Ectodermal cell (in vitro differentiated cells): ENCODE results near the gene PIK3C2A.
"Not testable (repeated sequence)": the region's sequence is repeated elsewhere in the genome, so short reads cannot be mapped to it uniquely, and the experiment has no call there.

Experiments used
- H3K27ac ChIP-seq: 2 replicates; pipeline ENCODE4 v1.7.0; 2013; ENCODE audit warnings: mild to moderate bottlenecking, low read depth, low read length; ENCODE audit not compliant: insufficient read depth, poor library complexity, severe bottlenecking
- H3K27me3 ChIP-seq: 2 replicates; pipeline ENCODE4 v1.7.0; 2013; ENCODE audit warnings: mild to moderate bottlenecking, low read length; ENCODE audit not compliant: insufficient read depth, control insufficient read depth, poor library complexity, severe bottlenecking
- H3K36me3 ChIP-seq: one replicate; pipeline ENCODE4 v1.7.0; 2013; ENCODE audit warnings: low read length; ENCODE audit not compliant: control insufficient read depth, insufficient read depth
- H3K4me1 ChIP-seq: one replicate; pipeline ENCODE4 v1.7.0; 2013; ENCODE audit warnings: low read length; ENCODE audit not compliant: control insufficient read depth, insufficient read depth
- H3K4me3 ChIP-seq: 2 replicates; pipeline ENCODE4 v1.7.0; 2013; ENCODE audit warnings: low read depth, low read length, control low read depth; ENCODE audit not compliant: insufficient read depth
- H3K9me3 ChIP-seq: 2 replicates; pipeline ENCODE4 v1.7.0; 2013; ENCODE audit warnings: mild to moderate bottlenecking, low read length, moderate library complexity; ENCODE audit not compliant: control insufficient read depth
- WGBS, 2 experiments: methylation state at CpG; one replicate each; pipeline ENCODE4 v1.1.7; 2013; ENCODE audit warnings: missing lambda C conversion rate in 2 of 2; 5-methylcytosine and 5-hydroxymethylcytosine counted together

PIK3C2A gene

GRCh38 chr11:17233101-17233500, 25.3 kb upstream of the PIK3C2A start:
- no peaks in the 10 kb centered on the region for H3K9me3 ChIP-seq
- H3K4me1 ChIP-seq = no peaks in the 10 kb centered on the region
- no peaks in the 10 kb centered on the region for H3K27me3 ChIP-seq
- H3K4me3 ChIP-seq = no peak overlapping the region
- H3K27ac ChIP-seq = no peak overlapping the region
- H3K36me3 ChIP-seq = no peaks in the 10 kb centered on the region

GRCh38 chr11:17230867-17231851, 23.4 kb upstream of the PIK3C2A start:
- Histone ChIP-seq H3K36me3 (no peaks in the 10 kb centered on the region), H3K4me1 (no peaks in the 10 kb centered on the region), H3K4me3 (no peak overlapping the region), H3K27ac (no peak overlapping the region), H3K27me3 (no peaks in the 10 kb centered on the region), H3K9me3 (no peaks in the 10 kb centered on the region)
- 88 to 96% methylated on average over 2 of the region's 3 CpGs for WGBS, 2 experiments

GRCh38 chr11:17229481-17230152, 21.8 kb upstream of the PIK3C2A start:
- H3K4me1 ChIP-seq = no peaks in the 10 kb centered on the region
- H3K27ac ChIP-seq = no peak overlapping the region
- WGBS, 2 experiments = 75 to 80% methylated on average over 6 of the region's 7 CpGs
- no peaks in the 10 kb centered on the region for H3K27me3 ChIP-seq
- no peaks in the 10 kb centered on the region for H3K9me3 ChIP-seq
- no peak overlapping the region for H3K4me3 ChIP-seq
- H3K36me3 ChIP-seq = no peaks in the 10 kb centered on the region

GRCh38 chr11:17228186-17228925, 20.6 kb upstream of the PIK3C2A start:
- not testable (repeated sequence) for H3K27me3 ChIP-seq, H3K9me3 ChIP-seq, H3K4me1 ChIP-seq, H3K27ac ChIP-seq, H3K36me3 ChIP-seq, H3K4me3 ChIP-seq
- WGBS, 2 experiments = 93 to 94% methylated on average over 38 of the region's 38 CpGs

- WGBS, 2 experiments = 80 to 100% methylated on average over 2 of the region's 2 CpGs
These were observed 16.9 kb upstream of the PIK3C2A start for GRCh38 chr11:17224727-17225126.

GRCh38 chr11:17221968-17222367, 14.2 kb upstream of the PIK3C2A start:
- no peak overlapping the region for H3K4me3 ChIP-seq
- no peaks in the 10 kb centered on the region for H3K36me3 ChIP-seq
- no peaks in the 10 kb centered on the region for H3K27me3 ChIP-seq
- no peak overlapping the region for H3K27ac ChIP-seq
- H3K9me3 ChIP-seq = no peaks in the 10 kb centered on the region
- WGBS, 2 experiments = 97 to 100% methylated on average over 1 of the region's 1 CpG
- H3K4me1 ChIP-seq = no peaks in the 10 kb centered on the region

More at GRCh38 chr11:17224727-17225126, 16.9 kb upstream of the PIK3C2A start:
- no peaks in the 10 kb centered on the region for H3K36me3 ChIP-seq
- no peak overlapping the region for H3K27ac ChIP-seq
- H3K4me1 ChIP-seq = no peaks in the 10 kb centered on the region
- no peaks in the 10 kb centered on the region for H3K27me3 ChIP-seq
- H3K9me3 ChIP-seq = no peaks in the 10 kb centered on the region
- no peak overlapping the region for H3K4me3 ChIP-seq

- H3K36me3 ChIP-seq = no peaks in the 10 kb centered on the region
- 83 to 88% methylated on average over 1 to 2 of the region's 2 CpGs for WGBS, 2 experiments
These were observed 11.2 kb upstream of the PIK3C2A start for GRCh38 chr11:17219016-17219415.

GRCh38 chr11:17218403-17218802, 10.6 kb upstream of the PIK3C2A start:
- H3K27ac ChIP-seq = no peak overlapping the region
- no peaks in the 10 kb centered on the region for H3K4me1 ChIP-seq
- H3K27me3 ChIP-seq = no peaks in the 10 kb centered on the region
- H3K9me3 ChIP-seq = peaks cover 3% of the 10 kb centered on the region
- no peaks in the 10 kb centered on the region for H3K36me3 ChIP-seq
- H3K4me3 ChIP-seq = no peak overlapping the region

More at GRCh38 chr11:17219016-17219415, 11.2 kb upstream of the PIK3C2A start:
- no peaks in the 10 kb centered on the region for H3K9me3 ChIP-seq
- no peak overlapping the region for H3K27ac ChIP-seq
- no peaks in the 10 kb centered on the region for H3K27me3 ChIP-seq
- no peak overlapping the region for H3K4me3 ChIP-seq
- no peaks in the 10 kb centered on the region for H3K4me1 ChIP-seq

GRCh38 chr11:17217401-17217800, 9.6 kb upstream of the PIK3C2A start:
- WGBS, 2 experiments = 93 to 96% methylated on average over 3 of the region's 3 CpGs
- H3K27ac ChIP-seq = no peak overlapping the region
- H3K4me1 ChIP-seq = no peaks in the 10 kb centered on the region
- peaks cover 3% of the 10 kb centered on the region for H3K9me3 ChIP-seq
- no peaks in the 10 kb centered on the region for H3K36me3 ChIP-seq
- H3K27me3 ChIP-seq = no peaks in the 10 kb centered on the region
- no peak overlapping the region for H3K4me3 ChIP-seq

- H3K4me3 ChIP-seq = no peak overlapping the region
- H3K4me1 ChIP-seq = peaks cover 7% of the 10 kb centered on the region
- H3K36me3 ChIP-seq = no peaks in the 10 kb centered on the region
- no peaks in the 10 kb centered on the region for H3K27me3 ChIP-seq
- peaks cover 3% of the 10 kb centered on the region for H3K9me3 ChIP-seq
- no peak overlapping the region for H3K27ac ChIP-seq
These were observed 6.6 kb upstream of the PIK3C2A start for GRCh38 chr11:17214338-17214737.
